Right lung (tissue), 5 donors: ENCODE results near the gene NPFF. TPM values are rescaled to one million over a fixed set of nuclear protein-coding genes. Genes with fewer than 3 reads are reported as not detected.

Source experiments
- DNase-seq, 2 donors: peaks; one replicate each; pipeline ENCODE4 v3.0.0-alpha.2; 2013
- polyA plus RNA-seq, 5 donors: library from polyadenylated mRNA; unstranded; fragments of 120-200 nt; gene quantifications; one replicate each; pipeline versions ENCODE4 v1.2.1 to v1.2.3, GENCODE V29; 2013; ENCODE audit warnings: inconsistent platforms in 1 of 5, low replicate concordance in 1 of 5; ENCODE audit not compliant: insufficient read length in 5 of 5, insufficient read depth in 1 of 5

NPFF gene
- polyA plus RNA-seq, 5 donors, result 0.33 to 1.5 (median 0.94) TPM; not detected in 1

- DNase-seq, result no peak
These were observed 30.5 kb downstream of the NPFF start for GRCh38 chr12:53476769-53477209.

DNA sequence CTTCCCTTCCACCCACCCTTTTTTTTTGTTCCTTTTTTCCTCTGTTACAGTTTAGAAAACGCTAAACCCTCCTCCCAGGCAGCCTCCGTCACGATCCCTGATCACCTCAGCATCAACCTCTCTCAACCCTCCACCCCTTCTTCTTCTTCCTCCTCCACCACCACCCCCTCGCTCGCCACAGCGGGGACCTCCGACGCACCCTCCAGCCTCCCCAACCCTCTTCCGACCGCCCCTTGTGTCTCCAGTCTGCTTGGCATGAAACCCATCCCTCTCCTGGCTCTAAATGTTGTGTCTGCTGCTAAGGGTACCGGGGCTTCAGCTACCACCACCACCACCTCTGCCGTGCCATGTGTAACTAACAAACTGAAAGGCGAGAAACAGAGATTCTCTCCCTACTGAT, 32.5 kb downstream of the NPFF start:
- DNase-seq, result no peak

DNA sequence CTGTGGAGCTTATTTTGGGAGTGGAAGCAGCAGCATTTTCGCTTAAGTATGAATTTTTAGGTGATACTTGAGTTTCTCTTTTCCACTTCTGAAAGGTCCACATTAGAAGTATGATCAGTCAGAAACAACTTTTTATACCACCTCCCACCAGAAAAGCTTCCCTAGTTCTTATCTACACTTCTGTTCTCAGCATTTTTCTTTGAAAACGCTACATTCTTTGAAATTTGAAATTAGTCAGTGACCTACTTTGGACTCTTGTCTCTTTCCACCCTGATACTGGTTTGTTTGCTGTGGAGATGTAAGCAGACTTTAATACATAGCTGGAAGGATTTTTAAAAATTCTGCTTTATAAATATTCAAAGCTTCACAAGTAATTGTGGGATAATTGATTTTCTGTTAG, 33.2 kb downstream of the NPFF start:
- no peak for DNase-seq

- no peak for DNase-seq
These were observed 35.2 kb downstream of the NPFF start for GRCh38 chr12:53472056-53472582.

- DNase-seq, result no peak
These were observed 39.0 kb downstream of the NPFF start for GRCh38 chr12:53468282-53468681.

DNA sequence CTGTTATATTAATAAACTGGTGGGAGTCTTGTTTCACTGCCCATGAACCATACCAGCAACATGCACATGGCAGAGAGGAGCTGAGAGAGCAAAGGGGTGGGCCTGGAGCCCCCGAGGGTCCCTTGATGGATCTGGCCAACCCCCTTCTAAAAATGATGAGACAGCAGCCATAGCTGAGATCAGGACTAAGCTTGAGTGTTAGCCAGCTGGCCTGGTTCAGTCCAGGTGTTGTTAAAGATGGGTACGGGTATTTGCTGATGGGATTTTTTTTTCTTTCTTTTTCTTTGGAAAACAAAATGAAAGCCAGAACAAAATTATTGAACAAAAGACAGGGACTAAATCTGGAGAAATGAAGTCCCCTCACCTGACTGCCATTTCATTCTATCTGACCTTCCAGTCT, 39.4 kb downstream of the NPFF start:
- no peak for DNase-seq

DNA sequence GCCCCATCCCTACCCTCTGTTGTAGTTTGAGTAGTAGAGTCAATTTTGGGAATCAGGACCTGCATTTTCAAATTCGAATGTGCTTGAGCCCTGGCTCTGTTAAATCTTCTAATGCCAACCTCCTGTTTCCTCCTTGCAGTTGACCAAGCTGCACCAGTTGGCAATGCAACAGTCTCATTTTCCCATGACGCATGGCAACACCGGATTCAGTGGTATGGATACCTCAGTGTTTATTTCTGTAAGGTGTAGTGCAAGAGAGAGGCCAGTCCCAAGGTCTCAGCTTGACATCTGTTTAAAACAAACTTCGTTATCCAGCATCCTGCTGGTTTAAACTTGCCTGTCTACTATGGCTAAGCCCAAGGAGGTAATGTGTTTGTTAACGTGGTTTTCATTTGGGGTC, 40.2 kb downstream of the NPFF start:
- no peak for DNase-seq

GRCh38 chr12:53466640-53467039, 40.6 kb downstream of the NPFF start:
- DNase-seq, result no peak

GRCh38 chr12:53465679-53466078, 41.6 kb downstream of the NPFF start:
- DNase-seq, result no peak

DNA sequence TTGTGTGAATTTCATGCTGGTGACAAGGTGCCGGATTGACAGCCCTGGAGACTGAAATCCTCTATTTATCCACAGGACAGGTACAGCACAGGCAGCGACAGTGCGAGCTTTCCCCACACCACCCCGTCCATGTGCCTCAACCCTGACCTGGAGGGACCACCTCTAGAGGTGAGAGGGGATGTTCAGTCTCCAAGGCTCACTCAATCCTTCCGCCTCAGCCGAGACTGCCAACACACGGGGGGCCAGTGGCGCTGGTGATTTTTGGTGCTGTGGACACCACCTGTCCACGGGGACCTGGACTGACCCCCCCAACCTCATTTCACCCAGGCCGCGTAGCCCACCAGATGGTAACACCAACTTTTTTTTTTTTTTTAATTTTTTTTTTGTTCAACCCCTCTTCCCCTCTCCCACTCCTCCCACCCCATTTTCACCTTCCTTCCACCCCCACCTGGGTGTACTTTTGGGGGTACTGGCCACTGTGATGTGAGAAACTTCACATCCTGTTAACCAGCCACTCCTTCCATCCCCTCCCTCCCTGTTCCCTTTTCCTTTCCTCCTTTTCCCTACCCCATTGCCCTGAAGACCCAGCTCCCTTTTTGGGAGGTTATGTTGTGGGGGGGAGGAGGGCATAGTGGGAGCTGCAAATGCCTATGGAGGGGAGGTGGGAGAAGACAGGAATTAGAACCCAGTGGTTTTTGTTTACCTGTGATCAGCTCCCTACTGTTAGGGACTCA, 42.4 kb downstream of the NPFF start:
- no peak for DNase-seq

GRCh38 chr12:53463802-53464560, 43.3 kb downstream of the NPFF start:
- no peak for DNase-seq

- DNase-seq, result no peak
These were observed 44.3 kb downstream of the NPFF start for GRCh38 chr12:53462935-53463334.

GRCh38 chr12:53461591-53461990, 45.7 kb downstream of the NPFF start:
- no peak for DNase-seq

DNA sequence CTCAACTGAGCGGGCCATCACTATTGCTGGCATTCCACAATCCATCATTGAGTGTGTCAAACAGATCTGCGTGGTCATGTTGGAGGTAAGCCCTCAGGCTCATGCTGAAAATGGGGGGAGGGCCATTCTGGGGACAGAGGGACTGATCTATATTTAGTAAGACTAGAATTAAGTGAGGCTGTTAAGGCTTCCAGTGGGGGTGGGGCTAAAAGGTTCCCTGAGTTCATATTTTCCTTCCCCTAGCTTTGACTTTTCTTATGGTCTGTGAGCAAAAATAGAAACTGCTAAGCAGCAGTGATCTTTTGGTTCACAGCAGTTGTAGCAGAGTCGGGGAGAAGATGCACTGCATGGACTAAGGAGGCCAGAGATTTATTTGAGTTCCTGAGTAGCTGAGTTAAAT, 46.2 kb downstream of the NPFF start:
- no peak for DNase-seq

DNA sequence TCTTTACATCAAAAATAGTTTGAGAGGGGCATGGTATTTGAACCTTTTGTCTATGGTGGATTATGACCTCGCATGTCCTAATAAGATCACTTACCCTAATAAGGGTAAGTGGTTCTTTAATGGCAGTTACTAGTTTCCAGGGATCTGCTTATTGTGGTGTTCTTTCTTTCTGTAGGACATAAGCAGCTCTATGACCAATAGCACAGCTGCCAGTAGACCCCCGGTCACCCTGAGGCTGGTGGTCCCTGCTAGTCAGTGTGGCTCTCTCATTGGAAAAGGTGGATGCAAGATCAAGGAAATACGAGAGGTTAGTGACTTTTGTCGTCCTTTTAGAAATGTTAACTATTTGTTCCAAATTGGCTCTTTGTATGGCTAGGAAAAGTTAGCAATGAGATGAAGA, 48.2 kb downstream of the NPFF start:
- no peak for DNase-seq

Other genes with a start within 250 kb of the NPFF start
- gene ESPL1, start 239.2 kb downstream of the NPFF start, polyA plus RNA-seq, result 10 to 100 TPM in 3 of 5 donors, 1 to 10 TPM in 2; 8.4 to 20.4 (median 13.0) TPM
- gene PFDN5, start 211.9 kb downstream of the NPFF start, polyA plus RNA-seq, result 100 to 1,000 TPM; 683 to 991 (median 734) TPM
- gene MYG1, start 207.8 kb downstream of the NPFF start, polyA plus RNA-seq, result 10 to 100 TPM; 39.1 to 56.6 (median 42.6) TPM
- gene AAAS, start 185.9 kb downstream of the NPFF start, polyA plus RNA-seq, result 10 to 100 TPM; 73.3 to 91.6 (median 81.6) TPM
- gene SP7, start 171.1 kb downstream of the NPFF start, polyA plus RNA-seq, result under 1 TPM in 3 of 5 donors, not detected in 2; 0.07 to 0.10 (median 0.08) TPM
- 10 to 100 TPM; 57.9 to 84.6 (median 78.5) TPM for gene SP1, start 127.3 kb downstream of the NPFF start, polyA plus RNA-seq
- gene AMHR2, start 83.6 kb downstream of the NPFF start, polyA plus RNA-seq, result 1 to 10 TPM; 1.4 to 2.6 (median 2.3) TPM
- gene PRR13, start 65.8 kb downstream of the NPFF start, polyA plus RNA-seq, result 100 to 1,000 TPM in 3 of 5 donors, 10 to 100 TPM in 2; 98.8 to 121 (median 102) TPM
- 1,000 to 10,000 TPM in 3 of 5 donors, 100 to 1,000 TPM in 2; 928 to 1,079 (median 1,012) TPM for gene PCBP2, start 55.4 kb downstream of the NPFF start, polyA plus RNA-seq
- 10 to 100 TPM; 22.8 to 32.7 (median 29.3) TPM for gene MAP3K12, start 8.0 kb downstream of the NPFF start, polyA plus RNA-seq
- gene TARBP2, start 6.2 kb downstream of the NPFF start, polyA plus RNA-seq, result 10 to 100 TPM; 37.1 to 58.0 (median 50.0) TPM
- gene ATF7, start 118.9 kb upstream of the NPFF start, polyA plus RNA-seq, result 10 to 100 TPM; 50.6 to 77.4 (median 64.1) TPM
- gene ATP5MC2, start 168.6 kb upstream of the NPFF start, polyA plus RNA-seq, result 100 to 1,000 TPM; 523 to 676 (median 583) TPM
- 100 to 1,000 TPM in 4 of 5 donors, 10 to 100 TPM in 1; 98.9 to 176 (median 141) TPM for gene CALCOCO1, start 220.0 kb upstream of the NPFF start, polyA plus RNA-seq
- not detected for gene CISTR, start 244.5 kb upstream of the NPFF start, polyA plus RNA-seq